Gastrocnemius medialis (tissue), 4 donors: ENCODE data around the gene SUPT3H. TPM values are rescaled to one million over a fixed set of nuclear protein-coding genes. Genes with fewer than 3 reads are reported as not detected.

ENCODE experiments used
- ATAC-seq, 2 donors: fragments of 150-250 bp; one replicate each; pipeline ENCODE4 v1.9.1; 2016
- DNase-seq, 2 donors: peaks; one replicate each; pipeline ENCODE4 v3.0.0-alpha.2; 2019
- H3K27ac ChIP-seq, 4 donors: fragments of 200-600 bp; sonication (generic); 1 replicate in 1 of 4; 2 replicates in 3 of 4; pipeline ENCODE4 v1.5.1; 2016 to 2018; ENCODE audit warnings: mild to moderate bottlenecking in 2 of 4, moderate library complexity in 1 of 4
- H3K27me3 ChIP-seq, 3 donors: fragments of 200-600 bp; sonication (generic) in 2 of 3; 1 replicate in 1 of 3; 2 replicates in 2 of 3; pipeline versions ENCODE4 v1.5.1 to v1.6.0; 2016 to 2019; ENCODE audit warnings: mild to moderate bottlenecking in 1 of 3, moderate library complexity in 1 of 3
- H3K36me3 ChIP-seq, 2 donors: fragments of 200-600 bp; sonication (generic) in 1 of 2; one replicate each; pipeline ENCODE4 v1.5.1; 2017 to 2018
- H3K4me1 ChIP-seq, 2 donors: fragments of 200-600 bp; sonication (generic) in 1 of 2; one replicate each; pipeline ENCODE4 v1.5.1; 2016 to 2017; ENCODE audit warnings: mild to moderate bottlenecking in 2 of 2
- H3K4me3 ChIP-seq, 4 donors: fragments of 200-600 bp; sonication (generic) in 3 of 4; 1 replicate in 1 of 4; 2 replicates in 3 of 4; pipeline ENCODE4 v1.5.1; 2016 to 2019; ENCODE audit warnings: mild to moderate bottlenecking in 2 of 4
- H3K9me3 ChIP-seq, 3 donors: fragments of 200-600 bp; sonication (generic) in 2 of 3; 1 replicate in 1 of 3; 2 replicates in 2 of 3; pipeline ENCODE4 v1.5.1; 2016 to 2019
- CTCF ChIP-seq, 5 experiments: fragments of 450-650 bp in 3 of 5; fragments of 200-600 bp in 2 of 5; sonication (generic) in 2 of 5; IDR thresholded peaks in 4 of 5; conservative IDR thresholded peaks in 1 of 5; 1 replicate in 4 of 5; 2 replicates in 1 of 5; pipeline ENCODE4 v1.5.1; 2016 to 2019; ENCODE audit warnings: antibody characterized with exemption in 5 of 5, mild to moderate bottlenecking in 3 of 5, moderate library complexity in 3 of 5
- POLR2A ChIP-seq, 2 donors: fragments of 450-650 bp; IDR thresholded peaks; one replicate each; pipeline ENCODE4 v1.6.1; 2017; ENCODE audit warnings: antibody characterized with exemption in 2 of 2, mild to moderate bottlenecking in 2 of 2, moderate library complexity in 2 of 2
- in situ Hi-C, 4 donors: fragments of 200-750 bp; cut with MboI; loops; one replicate each; pipeline versions ENCODE4 v1.15.0 to v1.8.0; 2017; ENCODE audit warnings: low sequenced_read_pairs in 4 of 4
- intact Hi-C: fragments of 100-400 bp; cut with DNase I; formaldehyde crosslinking; loops from one replicate; pipeline ENCODE4 v1.15.1; 2023; ENCODE audit warnings: low total_unique reads
- total RNA-seq, 4 donors: library from RNA; depleted of rRNA; stranded (reverse); fragments of >200 nt; gene quantifications; one replicate each; pipeline versions ENCODE4 v1.1.0 to v1.2.3, GENCODE V29; 2016

SUPT3H gene
- total RNA-seq, 4 donors from 2014 or later: 1.5 to 9.0 (median 4.2) TPM

GRCh38 chr6:45420909-45421708, 43.4 kb upstream of the SUPT3H start:
- TF ChIP-seq POLR2A (IDR thresholded peaks at IDR 0.05) (no peak), CTCF (IDR thresholded peaks at IDR 0.05 in 4 of 5, conservative IDR thresholded peaks at IDR 0.05 in 1 of 5) (no peak)
- ATAC-seq (peak in 1 of 2 donors; percentile 9), DNase-seq (no peak)
- Histone ChIP-seq H3K4me3 (peak overlapping the region; percentile 61 to 75 (median 64)), H3K27me3 (peaks cover 50 to 67% (median 67%) of the 10 kb centered on the region in 3 donors), H3K36me3 (no peaks in the 10 kb centered on the region), H3K9me3 (no peaks in the 10 kb centered on the region), H3K27ac (peak overlapping the region; percentile 0 to 35 (median 20)), H3K4me1 (peaks cover 16 to 32% of the 10 kb centered on the region in 2 donors)
- intact Hi-C loops (loop anchor here (2.0 to 5.0 kb wide), 3 partner anchors 42 to 766 kb away; no protein-coding TSS in a partner anchor), in situ Hi-C loops (loop anchor here in 3 of 4 donors (10.0 to 25.0 kb wide), 3 partner anchors 291 to 759 kb away; no protein-coding TSS in a partner anchor)

- in situ Hi-C loops (loop anchor here in 3 of 4 donors (10.0 to 25.0 kb wide), 3 partner anchors 292 to 758 kb away; no protein-coding TSS in a partner anchor), intact Hi-C loops (loop anchor here (2.0 to 5.0 kb wide), 3 partner anchors 41 to 765 kb away; no protein-coding TSS in a partner anchor)
- ATAC-seq: no peak
These were observed 42.6 kb upstream of the SUPT3H start for GRCh38 chr6:45420083-45420908.

GRCh38 chr6:45419571-45420082, 41.9 kb upstream of the SUPT3H start:
- Histone ChIP-seq H3K27ac (no peak overlapping the region), H3K36me3 (no peaks in the 10 kb centered on the region), H3K4me3 (peak overlapping the region; percentile 24 to 75 (median 46)), H3K9me3 (no peaks in the 10 kb centered on the region), H3K27me3 (peaks cover 60 to 76% (median 74%) of the 10 kb centered on the region in 3 donors), H3K4me1 (peaks cover 16 to 32% of the 10 kb centered on the region in 2 donors)
- DNase-seq (peak; percentile 17 to 22), ATAC-seq (no peak)
- intact Hi-C loops (loop anchor here (2.0 to 5.0 kb wide), 3 partner anchors 41 to 765 kb away; no protein-coding TSS in a partner anchor), in situ Hi-C loops (loop anchor here (5.0 to 25.0 kb wide), 4 partner anchors 293 to 757 kb away; no protein-coding TSS in a partner anchor)
- TF ChIP-seq CTCF (IDR thresholded peaks at IDR 0.05 in 4 of 5, conservative IDR thresholded peaks at IDR 0.05 in 1 of 5): no peak
- no peak for TF ChIP-seq POLR2A (IDR thresholded peaks at IDR 0.05)

More at GRCh38 chr6:45420083-45420908, 42.6 kb upstream of the SUPT3H start:
- Histone ChIP-seq H3K36me3 (no peaks in the 10 kb centered on the region), H3K9me3 (no peaks in the 10 kb centered on the region), H3K4me1 (peaks cover 16 to 32% of the 10 kb centered on the region in 2 donors), H3K4me3 (peak overlapping the region; percentile 24 to 75 (median 46)), H3K27ac (no peak overlapping the region), H3K27me3 (peaks cover 56 to 72% (median 71%) of the 10 kb centered on the region in 3 donors)
- no peak for DNase-seq
- no peak for TF ChIP-seq POLR2A (IDR thresholded peaks at IDR 0.05)
- TF ChIP-seq CTCF (IDR thresholded peaks at IDR 0.05 in 4 of 5, conservative IDR thresholded peaks at IDR 0.05 in 1 of 5): no peak

- Histone ChIP-seq H3K27ac (no peak overlapping the region), H3K4me3 (no peak overlapping the region), H3K4me1 (peaks cover 12 to 22% of the 10 kb centered on the region in 2 donors), H3K36me3 (no peaks in the 10 kb centered on the region), H3K27me3 (peaks cover 45 to 59% (median 57%) of the 10 kb centered on the region in 3 donors), H3K9me3 (no peaks in the 10 kb centered on the region)
- DNase-seq (no peak), ATAC-seq (no peak)
- TF ChIP-seq CTCF (IDR thresholded peaks at IDR 0.05 in 4 of 5, conservative IDR thresholded peaks at IDR 0.05 in 1 of 5) (no peak), POLR2A (IDR thresholded peaks at IDR 0.05) (no peak)
- intact Hi-C loops: no loop called here
- in situ Hi-C loops: loop anchor here (5.0 to 25.0 kb wide), 3 partner anchors 295 to 755 kb away; no protein-coding TSS in a partner anchor
These were observed 39.7 kb upstream of the SUPT3H start for GRCh38 chr6:45417436-45417835.
